HCT116 (cell line): ENCODE measurements around the gene SAMD4A. TPM values are rescaled to one million over a fixed set of nuclear protein-coding genes. Genes with fewer than 3 reads are reported as not detected.

ENCODE experiments used
- ATAC-seq: fragments of 200-7000 bp; cut with Tn5 transposase; 2 replicates; pipeline ENCODE4 v1.9.1; 2020; ENCODE audit warnings: mild to moderate bottlenecking, moderate library complexity
- BruUV-seq: library from RNA; stranded (reverse); fragments of 400-500 nt; replicated peaks from 2 replicates; lab custom pipeline; 2021; lab: Mats Ljungman, UMichigan
- CTCF ChIA-PET: fragments of 300-600 bp; sonication (Branson Sonifier 250); formaldehyde crosslinking; loops from one replicate; lab custom pipeline; 2021; ENCODE audit warnings: antibody characterized with exemption; lab: Charles Lee
- POLR2A ChIA-PET: fragments of 300-600, 350-600 bp; sonication (Branson Sonifier 250); formaldehyde crosslinking; loops from one replicate; lab custom pipeline; 2021; ENCODE audit warnings: antibody characterized with exemption; lab: Charles Lee
- RAD21 ChIA-PET, 2 experiments: fragments of 300-600 bp; sonication (Branson Sonifier 250); formaldehyde crosslinking; loops; one replicate each; lab custom pipeline; 2023; ENCODE audit warnings: low total read pairs in 2 of 2; ENCODE audit not compliant: uncharacterized antibody in 2 of 2, unreplicated experiment in 2 of 2, low non-redundant PET in 1 of 2; lab: Charles Lee
- DNase-seq: peaks from one replicate; pipeline ENCODE4 v3.0.0-alpha.2; 2010; ENCODE audit warnings: low read depth, low spot score
- H2AFZ ChIP-seq: fragments of 200-600 bp; shearing (Covaris generic), sonication (generic); 2 replicates; pipeline ENCODE4 v1.6.1; 2017; ENCODE audit warnings: low read depth, mixed run types, mixed read lengths, antibody characterized with exemption, low read length; ENCODE audit not compliant: poor library complexity, severe bottlenecking
- H3K27ac ChIP-seq: 2 replicates; pipeline ENCODE4 v1.5.1; 2012; ENCODE audit warnings: low read depth, low read length
- H3K27me3 ChIP-seq: fragments of 200-600 bp; sonication (generic); 2 replicates; pipeline ENCODE4 v1.6.1; 2016; ENCODE audit warnings: mixed run types, low read length, mixed read lengths; ENCODE audit not compliant: insufficient read depth
- H3K36me3 ChIP-seq, 2 experiments: fragments of 200-500 bp in 1 of 2; fragments of 200-600 bp in 1 of 2; sonication (Bioruptor generic) in 1 of 2; sonication (generic) in 1 of 2; 2 replicates each; pipeline versions ENCODE4 v1.5.1 to v1.6.1; 2014 to 2016; ENCODE audit warnings: low read length in 2 of 2, inconsistent platforms in 1 of 2, mixed read lengths in 1 of 2, mixed run types in 1 of 2; ENCODE audit not compliant: insufficient read depth in 2 of 2, control insufficient read depth in 1 of 2
- H3K4me1 ChIP-seq, 2 experiments: fragments of 200-600 bp in 1 of 2; sonication (generic) in 1 of 2; 2 replicates each; pipeline versions ENCODE4 v1.5.1 to v1.6.1; 2012 to 2017; ENCODE audit warnings: low read length in 2 of 2, inconsistent platforms in 1 of 2, mild to moderate bottlenecking in 1 of 2, mixed read lengths in 1 of 2, mixed run types in 1 of 2, moderate library complexity in 1 of 2; ENCODE audit not compliant: insufficient read depth in 2 of 2, control insufficient read depth in 1 of 2
- H3K4me2 ChIP-seq: fragments of 200-600 bp; sonication (generic); 2 replicates; pipeline ENCODE4 v1.6.1; 2017; ENCODE audit warnings: mixed run types, low read length, mixed read lengths
- H3K4me3 ChIP-seq, 2 experiments: fragments of 200-600 bp in 1 of 2; sonication (generic) in 1 of 2; replicated peaks in 1 of 2; 2 replicates each; pipeline ENCODE4 v1.5.1; 2011 to 2016; ENCODE audit warnings: low read length in 2 of 2, control low read depth in 1 of 2, low read depth in 1 of 2, mild to moderate bottlenecking in 1 of 2, mixed read lengths in 1 of 2, mixed run types in 1 of 2
- H3K79me2 ChIP-seq: fragments of 200-600 bp; sonication (generic); 2 replicates; pipeline ENCODE4 v1.6.1; 2017; ENCODE audit warnings: mild to moderate bottlenecking, mixed run types, low read length, moderate library complexity, mixed read lengths; ENCODE audit not compliant: insufficient read depth
- H3K9ac ChIP-seq: fragments of 200-600 bp; sonication (generic); 2 replicates; pipeline ENCODE4 v1.6.1; 2016; ENCODE audit warnings: low read length, mixed read lengths
- H3K9me2 ChIP-seq: fragments of 200-600 bp; sonication (generic), shearing (Covaris generic); 2 replicates; pipeline ENCODE4 v1.6.1; 2017; ENCODE audit warnings: mixed run types, mild to moderate bottlenecking, moderate library complexity; ENCODE audit not compliant: insufficient read depth
- H3K9me3 ChIP-seq, 2 experiments: fragments of 200-500 bp in 1 of 2; fragments of 200-600 bp in 1 of 2; sonication (Bioruptor generic) in 1 of 2; sonication (generic) in 1 of 2; 2 replicates each; pipeline ENCODE4 v1.6.1; 2014 to 2017; ENCODE audit warnings: low read length in 2 of 2, mixed read lengths in 2 of 2, inconsistent platforms in 1 of 2, low read depth in 1 of 2, mild to moderate bottlenecking in 1 of 2, mixed run types in 1 of 2, moderate library complexity in 1 of 2; ENCODE audit not compliant: control insufficient read depth in 1 of 2, insufficient read depth in 1 of 2
- H4K20me1 ChIP-seq: fragments of 200-600 bp; sonication (generic), shearing (Covaris generic); 2 replicates; pipeline ENCODE4 v1.6.1; 2017; ENCODE audit warnings: mixed run types, mild to moderate bottlenecking, moderate library complexity; ENCODE audit not compliant: insufficient read depth
- ATF3 ChIP-seq: IDR thresholded peaks from 2 replicates; pipeline ENCODE4 v1.6.1; 2012
- CEBPB ChIP-seq: IDR thresholded peaks from 2 replicates; pipeline ENCODE4 v1.6.1; 2012; ENCODE audit warnings: low read depth
- EZH2 ChIP-seq: fragments of 200-600 bp; sonication (generic); IDR thresholded peaks from 2 replicates; pipeline ENCODE4 v1.6.1; 2017; ENCODE audit warnings: antibody characterized with exemption, mixed run types
- FOSL1 ChIP-seq: IDR thresholded peaks from 2 replicates; pipeline ENCODE4 v1.6.1; 2012; ENCODE audit warnings: low read depth
- JUND ChIP-seq: IDR thresholded peaks from 2 replicates; pipeline ENCODE4 v1.6.1; 2012
- MAX ChIP-seq: IDR thresholded peaks from 2 replicates; pipeline ENCODE4 v1.6.1; 2012
- POLR2A ChIP-seq: IDR thresholded peaks from 2 replicates; pipeline ENCODE4 v1.7.0; 2011; ENCODE audit warnings: borderline replicate concordance; ENCODE audit not compliant: insufficient read depth, insufficient read length; ENCODE audit errors: extremely low read depth
- POLR2AphosphoS5 ChIP-seq: IDR thresholded peaks from 2 replicates; pipeline ENCODE4 v1.6.1; 2011; ENCODE audit warnings: mild to moderate bottlenecking, low read depth, low read length, moderate library complexity
- RAD21 ChIP-seq: IDR thresholded peaks from 2 replicates; pipeline ENCODE4 v1.6.1; 2012; ENCODE audit warnings: low read depth, mild to moderate bottlenecking
- REST ChIP-seq: IDR thresholded peaks from 2 replicates; pipeline ENCODE4 v1.6.1; 2012; ENCODE audit warnings: low read depth
- SIN3A ChIP-seq: IDR thresholded peaks from 2 replicates; pipeline ENCODE4 v1.6.1; 2012; ENCODE audit warnings: low read depth
- SP1 ChIP-seq: IDR thresholded peaks from 2 replicates; pipeline ENCODE4 v1.6.1; 2012; ENCODE audit warnings: low read depth
- SRF ChIP-seq: IDR thresholded peaks from 2 replicates; pipeline ENCODE4 v1.6.1; 2012; ENCODE audit warnings: low read depth
- TCF7L2 ChIP-seq: IDR thresholded peaks from 2 replicates; pipeline ENCODE4 v1.7.0; 2011; ENCODE audit warnings: borderline replicate concordance, inconsistent platforms; ENCODE audit not compliant: insufficient read depth, insufficient read length; ENCODE audit errors: extremely low read depth
- YY1 ChIP-seq: IDR thresholded peaks from 2 replicates; pipeline ENCODE4 v1.6.1; 2011; ENCODE audit warnings: low read length, low read depth, moderate library complexity, mild to moderate bottlenecking; ENCODE audit not compliant: insufficient replicate concordance; ENCODE audit errors: extremely low read depth
- ZBTB33 ChIP-seq: IDR thresholded peaks from 2 replicates; pipeline ENCODE4 v1.6.1; 2011; ENCODE audit warnings: mild to moderate bottlenecking, low read length, moderate library complexity; ENCODE audit not compliant: insufficient replicate concordance; ENCODE audit errors: extremely low read depth
- ZFX ChIP-seq: fragments of 450-650 bp; IDR thresholded peaks from 2 replicates; pipeline ENCODE4 v1.6.1; 2017
- ZNF274 ChIP-seq: fragments of 200-500 bp; sonication (Bioruptor generic); IDR thresholded peaks from 2 replicates; pipeline ENCODE4 v1.6.1; 2014; ENCODE audit warnings: mild to moderate bottlenecking, low read depth, low read length, inconsistent platforms
- intact Hi-C: fragments of 100-400 bp; cut with micrococcal nuclease; formaldehyde crosslinking; loops from 2 replicates; pipeline ENCODE4 v1.10.0; 2022
- total RNA-seq: library from RNA; stranded (reverse); gene quantifications from one replicate; pipeline ENCODE4 v1.2.1, GENCODE V29; 2021; ENCODE audit not compliant: unreplicated experiment

The SAMD4A gene
- total RNA-seq, 1 experiment from 2014 or later = 9.0 TPM

- Histone ChIP-seq H3K4me1 (no peaks in the 10 kb centered on the region), H3K9ac (no peak overlapping the region), H3K4me3 (no peak overlapping the region), H3K36me3 (no peaks in the 10 kb centered on the region), H4K20me1 (no peaks in the 10 kb centered on the region), H3K4me2 (no peak overlapping the region), H3K27ac (no peak overlapping the region), H3K9me2 (no peaks in the 10 kb centered on the region), H2AFZ (no peak overlapping the region), H3K79me2 (no peaks in the 10 kb centered on the region), H3K9me3 (no peaks in the 10 kb centered on the region), H3K27me3 (no peaks in the 10 kb centered on the region)
- no TSS peak for BruUV-seq
- ATAC-seq (no peak), DNase-seq (no peak)
- ChIA-PET POLR2A (no interaction called here), RAD21 (no interaction called here), CTCF (no interaction called here)
- intact Hi-C loops = no loop called here
- TF ChIP-seq EZH2 (no peak), POLR2A (no peak), TCF7L2 (no peak), RAD21 (no peak), ZNF274 (no peak), MAX (no peak), ZFX (no peak), ZBTB33 (no peak), CEBPB (no peak), POLR2AphosphoS5 (no peak), JUND (no peak), SP1 (no peak), SRF (no peak), ATF3 (no peak), FOSL1 (no peak), REST (no peak), YY1 (no peak), SIN3A (no peak)
Measured at GRCh38 chr14:54761835-54762234, 194.9 kb downstream of the SAMD4A start.
